NCI-H524 treated with DMSO at 0.1 percent for 48 hours (cell line): ENCODE data around the gene ABCD4.

Experiments used
- DNase-seq: peaks from one replicate; lab custom pipeline; 2025; lab: John Stamatoyannopoulos, UW

ABCD4 gene

DNA sequence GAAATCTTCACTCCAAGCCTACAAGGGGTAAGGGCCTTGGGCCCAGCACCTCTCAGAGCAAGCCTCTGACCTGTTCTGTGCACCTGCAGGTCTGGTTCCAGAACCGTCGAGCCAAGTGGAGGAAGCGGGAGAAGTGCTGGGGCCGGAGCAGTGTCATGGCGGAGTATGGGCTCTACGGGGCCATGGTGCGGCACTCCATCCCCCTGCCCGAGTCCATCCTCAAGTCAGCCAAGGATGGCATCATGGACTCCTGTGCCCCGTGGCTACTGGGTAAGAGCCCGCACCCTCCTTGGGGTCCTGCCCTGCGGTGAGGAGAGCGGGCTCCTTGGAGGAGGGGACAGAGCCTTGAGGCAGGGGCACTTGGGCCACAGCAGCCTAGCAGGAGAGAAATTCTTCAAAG, 43.2 kb downstream of the ABCD4 start:
- no peak for DNase-seq

DNA sequence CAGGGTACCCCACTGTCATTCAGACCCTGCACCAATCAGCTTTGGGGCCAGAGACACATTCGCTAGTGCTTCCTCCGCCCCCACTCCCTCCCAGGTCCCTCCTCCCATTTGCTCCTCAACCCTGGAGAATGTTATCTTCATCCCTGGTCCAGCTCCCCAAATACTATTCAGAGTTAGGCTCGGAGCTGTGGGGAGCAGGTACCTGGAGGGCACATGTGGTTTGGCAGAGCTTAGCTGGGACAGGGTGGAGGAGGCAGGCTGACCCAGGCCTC, 44.0 kb downstream of the ABCD4 start:
- DNase-seq: no peak

DNA sequence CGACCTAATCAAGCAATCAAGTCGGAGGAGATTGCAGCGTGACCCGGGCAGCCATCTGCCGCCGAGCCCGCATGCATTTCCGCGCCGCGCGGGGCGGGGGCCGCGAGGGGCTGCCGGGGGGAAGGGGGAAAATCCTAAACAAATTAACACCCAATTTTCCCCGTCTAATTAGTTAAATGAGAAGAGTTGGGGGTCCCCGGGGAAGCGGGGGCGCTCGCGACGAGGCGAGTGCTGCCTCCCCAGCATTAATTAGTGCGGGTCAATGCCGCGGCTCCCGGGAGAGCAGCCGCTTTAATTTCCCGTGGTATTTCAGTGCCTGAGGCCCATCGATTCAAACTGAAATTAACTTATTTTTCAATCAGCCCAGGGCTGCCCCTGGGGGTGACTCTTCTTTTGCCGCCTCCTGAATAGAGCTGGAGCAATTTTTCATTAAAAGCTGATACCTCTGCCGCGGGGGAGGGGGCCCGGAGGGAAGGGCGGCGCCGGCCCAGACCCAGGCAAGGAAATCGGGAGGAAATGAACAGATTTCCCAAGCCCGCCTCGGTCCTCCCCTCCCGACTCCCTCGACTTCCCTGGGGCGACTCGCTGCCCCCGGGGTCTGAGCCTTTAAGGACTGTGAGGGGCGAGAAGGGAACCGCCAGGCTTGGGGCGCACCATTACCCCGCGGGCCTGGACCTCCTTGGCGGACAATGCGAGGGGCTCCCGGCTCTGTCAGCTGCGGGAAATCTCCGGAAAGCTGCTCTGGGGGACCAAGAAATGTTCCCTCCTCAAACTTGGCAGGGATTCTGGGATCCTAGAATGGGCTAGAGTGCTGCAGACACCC, 44.6 kb downstream of the ABCD4 start:
- DNase-seq: no peak

DNA sequence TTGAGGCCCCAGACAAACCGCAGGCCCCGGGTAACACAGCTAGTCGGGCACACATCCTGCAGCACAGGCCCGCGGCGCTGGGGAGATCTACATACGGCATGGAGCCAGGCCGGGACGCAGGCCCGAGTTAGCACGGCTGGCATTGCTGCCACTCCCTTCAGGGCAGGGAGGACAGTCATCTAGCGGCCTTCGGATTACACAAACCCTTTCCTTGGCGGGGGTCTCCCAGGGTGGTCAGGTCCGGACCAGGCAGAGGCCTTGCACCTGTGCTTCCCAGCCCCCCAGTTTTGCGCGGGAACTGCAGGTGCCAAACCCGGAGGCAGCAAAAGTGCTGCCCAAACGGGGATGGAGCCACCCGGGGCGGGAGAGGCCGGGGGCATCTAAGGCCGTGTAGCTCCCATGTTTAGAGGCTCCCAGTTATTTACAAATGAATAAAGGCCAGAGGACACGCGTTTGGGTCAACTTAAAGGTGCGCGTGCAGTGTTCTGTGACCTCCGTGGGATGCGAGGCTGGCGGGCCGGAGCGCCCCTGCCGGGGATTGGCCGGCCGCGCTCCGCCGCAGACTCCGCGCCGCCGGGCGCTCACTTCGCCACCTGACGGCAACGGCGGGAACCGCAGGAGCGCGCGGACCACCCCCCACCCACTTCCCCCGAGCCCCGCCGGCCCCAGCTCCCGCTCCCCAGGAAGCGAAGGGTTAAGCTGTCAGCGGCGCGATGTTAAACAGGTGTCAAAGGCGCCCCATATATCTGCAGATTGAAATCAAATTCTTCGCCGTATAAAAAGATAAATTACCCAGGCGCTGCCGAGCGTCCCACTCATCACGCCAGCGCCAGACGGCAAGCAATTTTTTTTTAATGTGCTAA, 45.4 kb downstream of the ABCD4 start:
- DNase-seq: peak; percentile 84

DNA sequence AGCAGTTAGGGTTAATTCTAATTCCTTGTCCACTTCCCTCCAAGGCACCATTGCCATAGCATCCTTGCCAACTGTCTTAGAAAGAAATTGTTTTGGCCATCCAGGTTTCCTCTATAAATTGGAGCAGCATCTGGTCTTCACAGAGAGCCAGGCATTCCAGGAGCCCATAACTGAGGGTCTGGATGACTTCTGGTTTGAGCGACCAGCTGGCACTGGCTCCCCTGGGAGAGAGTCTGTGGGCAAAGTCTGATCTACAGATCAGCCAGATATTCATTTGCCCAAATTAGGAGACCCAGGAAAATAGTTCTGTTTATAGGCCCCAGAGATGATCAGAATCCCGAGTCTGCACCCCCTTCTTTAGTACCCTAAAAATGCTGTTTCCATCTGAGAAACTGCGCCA, 47.5 kb downstream of the ABCD4 start:
- peak; percentile 86 for DNase-seq

DNA sequence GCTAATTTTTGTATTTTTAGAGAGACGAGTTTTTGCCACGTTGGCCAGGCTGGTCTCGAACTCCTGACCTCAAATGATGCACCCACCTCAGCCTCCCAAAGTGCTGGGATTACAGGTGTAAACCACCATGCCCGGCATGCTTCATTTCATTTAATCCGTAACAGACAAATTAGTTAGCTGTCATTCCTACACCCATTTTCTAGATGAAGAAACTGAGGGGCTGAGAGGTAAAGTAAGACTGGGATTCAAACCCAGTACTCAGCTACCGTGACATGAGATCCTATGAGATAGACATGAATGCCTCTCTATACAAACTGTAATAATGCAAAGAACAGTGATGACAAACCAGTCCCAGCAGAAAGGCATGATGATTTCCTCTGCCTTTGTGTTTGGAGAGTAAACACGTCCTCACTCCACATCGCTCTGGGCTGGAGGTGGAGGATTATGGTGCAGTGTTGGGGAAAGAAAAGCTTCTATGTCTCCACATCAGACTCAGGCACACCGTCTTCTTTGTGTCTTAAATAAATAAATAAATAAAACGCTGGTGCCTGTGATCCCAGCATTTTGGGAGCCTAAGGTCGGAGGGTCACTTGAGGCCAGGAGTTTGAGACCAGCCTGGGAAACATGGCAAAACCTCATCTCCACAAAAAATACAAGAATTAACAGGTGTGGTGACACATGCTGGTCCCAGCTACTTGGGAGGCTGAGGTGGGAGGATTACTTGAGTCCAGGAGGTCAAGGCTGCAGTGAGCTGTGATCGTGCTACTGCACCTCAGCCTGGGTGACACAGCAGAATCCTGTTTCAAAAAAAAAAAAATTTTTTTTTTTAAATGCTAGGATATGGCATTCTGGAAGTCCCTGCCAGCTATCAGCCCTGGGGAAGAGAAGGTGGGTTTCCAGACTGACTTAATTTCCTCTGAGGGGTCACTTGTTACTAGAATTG, 53.0 kb downstream of the ABCD4 start:
- no peak for DNase-seq

DNA sequence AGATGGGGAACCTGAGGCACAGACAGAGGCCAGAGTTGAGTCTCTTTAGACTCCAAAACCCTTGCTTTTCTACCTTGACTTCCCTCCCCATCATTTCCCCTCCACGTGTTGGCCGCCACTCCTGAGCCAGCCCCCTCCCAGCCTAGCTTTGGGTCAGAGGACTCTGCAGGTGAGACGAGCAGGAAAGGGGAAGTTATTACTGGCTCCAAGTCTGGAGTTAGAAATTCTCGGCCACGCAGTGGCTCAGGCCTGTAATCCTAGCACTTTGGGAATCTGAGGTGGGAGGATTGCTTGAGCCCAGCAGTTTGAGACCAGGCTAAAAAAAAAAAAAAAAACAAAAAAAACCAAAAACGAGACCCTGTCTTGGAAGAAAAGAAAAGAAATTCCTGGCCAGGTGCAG, 54.7 kb downstream of the ABCD4 start:
- no peak for DNase-seq

DNA sequence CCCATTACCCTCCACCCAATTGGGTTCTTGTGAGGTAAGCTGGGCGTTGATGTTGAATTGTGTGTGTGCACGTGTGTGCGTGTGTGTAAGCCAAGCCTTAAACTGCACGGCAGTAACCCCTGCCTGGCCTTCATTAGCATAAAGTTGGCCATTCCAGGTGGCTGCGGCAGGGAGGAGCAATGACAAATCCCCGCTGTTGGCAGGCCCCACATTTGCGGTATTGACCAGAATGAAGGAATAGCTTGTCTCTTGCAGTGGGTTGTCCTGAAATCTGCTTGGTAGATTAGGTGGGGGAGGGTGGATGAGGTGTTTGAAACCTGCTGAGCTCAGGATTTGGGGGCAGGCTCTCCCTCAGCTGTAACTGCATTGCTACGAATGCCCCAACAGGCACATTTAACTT, 56.2 kb downstream of the ABCD4 start:
- DNase-seq: no peak

DNA sequence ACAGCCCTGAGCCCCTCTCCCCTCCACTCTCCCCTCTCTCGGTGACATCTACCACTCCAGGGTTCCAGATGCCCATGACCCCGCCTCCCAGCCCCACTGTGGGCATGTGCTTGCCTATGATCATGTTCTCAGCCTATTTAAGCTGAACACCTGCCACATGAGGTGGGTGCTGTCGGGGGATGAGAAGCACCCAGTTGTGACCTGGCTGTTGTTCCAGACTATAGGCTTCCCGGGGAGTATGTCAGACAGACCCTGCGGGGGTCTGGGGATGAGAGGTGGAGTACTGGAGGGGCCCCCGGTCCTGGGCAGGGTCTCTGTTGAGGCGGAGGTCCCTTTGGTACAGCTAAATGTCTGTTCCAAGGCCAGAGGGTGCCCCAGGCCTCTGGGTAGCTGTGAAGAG, 57.4 kb downstream of the ABCD4 start:
- DNase-seq: no peak

DNA sequence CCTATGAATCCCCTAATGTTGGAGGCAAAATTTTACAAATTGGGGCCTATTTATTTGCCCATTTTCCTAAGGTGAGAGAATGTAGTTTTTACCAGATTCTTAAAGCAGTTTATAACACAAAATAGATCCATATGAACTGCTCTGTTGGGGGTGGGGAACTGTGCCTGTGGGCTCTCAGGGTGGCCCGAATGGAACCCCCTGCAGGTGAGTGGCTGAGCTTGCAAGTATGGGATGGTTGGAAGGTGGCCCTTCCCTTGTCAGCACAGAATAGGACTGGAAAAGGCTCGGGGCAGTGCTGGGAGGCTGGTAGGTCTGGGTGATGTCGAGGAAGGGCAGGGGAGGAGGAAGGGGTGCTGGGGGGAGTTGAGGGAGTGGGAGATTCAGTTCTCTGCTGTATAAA, 58.6 kb downstream of the ABCD4 start:
- DNase-seq: no peak

DNA sequence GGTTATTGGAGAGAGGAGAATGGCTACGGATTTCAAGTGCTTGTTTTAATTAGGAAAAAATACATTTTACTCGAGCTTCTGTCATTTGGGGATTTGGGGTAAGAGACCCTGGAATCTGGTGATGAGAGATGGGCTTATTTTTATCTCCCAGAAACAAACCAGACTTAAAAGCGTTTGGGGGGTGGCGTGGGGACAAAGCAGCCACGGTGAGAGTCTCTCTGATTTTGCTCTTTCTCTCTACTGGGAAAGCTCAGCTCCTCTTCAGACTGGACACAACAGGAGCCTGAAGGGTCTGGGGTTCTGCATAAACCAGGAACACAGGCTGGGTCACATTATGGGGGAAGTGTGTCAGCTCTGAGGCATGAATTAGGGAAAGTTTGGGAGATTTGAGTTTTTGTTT, 59.7 kb downstream of the ABCD4 start:
- DNase-seq: no peak

DNA sequence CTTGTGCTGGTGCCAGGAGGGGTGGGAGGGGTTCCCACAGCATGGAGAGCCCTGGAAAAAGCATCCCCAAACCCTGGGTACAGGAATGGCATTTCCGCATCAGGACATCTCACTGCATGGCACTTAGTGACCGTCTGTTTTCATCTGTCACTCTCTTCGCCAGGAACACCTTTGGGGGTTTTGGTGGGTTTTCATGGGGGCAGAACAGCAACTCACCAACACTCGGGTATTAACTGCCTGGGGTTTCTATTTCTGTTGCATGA, 60.0 kb downstream of the ABCD4 start:
- DNase-seq: no peak

DNA sequence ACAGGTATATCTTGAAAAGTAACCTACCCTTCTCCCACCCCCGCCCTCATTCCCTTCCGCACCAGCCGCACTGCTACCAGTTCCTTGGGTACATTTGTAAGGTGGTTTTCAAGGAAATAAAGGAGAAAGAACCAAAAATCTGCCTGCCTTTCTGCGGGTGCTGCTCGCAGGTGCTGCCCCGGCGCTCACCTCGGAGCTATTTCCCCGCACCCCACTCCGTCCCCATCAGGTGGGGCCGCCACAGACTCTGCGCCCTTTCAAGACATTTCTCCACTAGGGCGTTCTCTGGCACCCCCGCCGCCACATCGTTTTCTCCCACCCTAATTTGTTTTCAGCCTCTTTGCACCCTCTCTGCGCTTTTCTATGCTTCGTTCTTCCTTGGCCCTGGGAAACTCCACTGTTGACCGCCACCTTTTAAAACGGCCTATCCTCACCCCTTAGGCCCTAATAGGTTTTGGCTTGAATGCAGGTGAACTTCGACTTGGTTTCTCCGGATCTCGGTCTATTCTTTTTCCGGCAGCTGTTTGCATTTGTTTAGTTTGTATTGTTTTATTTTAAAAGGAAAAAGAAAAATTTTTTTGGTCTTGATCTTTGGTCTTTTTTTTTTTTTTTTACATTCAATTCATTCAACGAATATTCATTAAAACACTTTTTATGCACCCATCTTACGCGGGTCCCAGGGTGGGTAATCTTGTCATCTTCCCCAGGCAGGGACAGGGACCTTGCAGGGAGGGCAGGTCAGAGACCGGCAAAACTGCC, 60.5 kb downstream of the ABCD4 start:
- DNase-seq: no peak

DNA sequence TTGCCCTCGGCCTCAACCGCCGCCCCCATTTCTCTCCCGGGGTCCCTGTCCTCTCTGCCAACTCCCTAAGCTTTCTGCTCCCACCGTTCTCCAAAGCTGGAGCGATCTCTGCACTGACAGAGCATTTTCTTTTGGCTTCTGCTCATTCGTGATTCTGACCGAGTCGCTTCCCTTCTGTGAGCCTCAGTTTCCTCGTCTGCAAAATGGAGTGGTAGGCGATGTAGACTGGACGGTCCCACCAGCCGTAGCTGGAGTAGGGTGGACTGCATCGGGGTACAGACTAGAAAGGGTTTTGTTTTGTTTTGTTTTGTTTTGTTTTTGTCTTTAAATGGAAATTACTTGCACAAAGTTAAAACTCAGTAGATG, 61.1 kb downstream of the ABCD4 start:
- no peak for DNase-seq

DNA sequence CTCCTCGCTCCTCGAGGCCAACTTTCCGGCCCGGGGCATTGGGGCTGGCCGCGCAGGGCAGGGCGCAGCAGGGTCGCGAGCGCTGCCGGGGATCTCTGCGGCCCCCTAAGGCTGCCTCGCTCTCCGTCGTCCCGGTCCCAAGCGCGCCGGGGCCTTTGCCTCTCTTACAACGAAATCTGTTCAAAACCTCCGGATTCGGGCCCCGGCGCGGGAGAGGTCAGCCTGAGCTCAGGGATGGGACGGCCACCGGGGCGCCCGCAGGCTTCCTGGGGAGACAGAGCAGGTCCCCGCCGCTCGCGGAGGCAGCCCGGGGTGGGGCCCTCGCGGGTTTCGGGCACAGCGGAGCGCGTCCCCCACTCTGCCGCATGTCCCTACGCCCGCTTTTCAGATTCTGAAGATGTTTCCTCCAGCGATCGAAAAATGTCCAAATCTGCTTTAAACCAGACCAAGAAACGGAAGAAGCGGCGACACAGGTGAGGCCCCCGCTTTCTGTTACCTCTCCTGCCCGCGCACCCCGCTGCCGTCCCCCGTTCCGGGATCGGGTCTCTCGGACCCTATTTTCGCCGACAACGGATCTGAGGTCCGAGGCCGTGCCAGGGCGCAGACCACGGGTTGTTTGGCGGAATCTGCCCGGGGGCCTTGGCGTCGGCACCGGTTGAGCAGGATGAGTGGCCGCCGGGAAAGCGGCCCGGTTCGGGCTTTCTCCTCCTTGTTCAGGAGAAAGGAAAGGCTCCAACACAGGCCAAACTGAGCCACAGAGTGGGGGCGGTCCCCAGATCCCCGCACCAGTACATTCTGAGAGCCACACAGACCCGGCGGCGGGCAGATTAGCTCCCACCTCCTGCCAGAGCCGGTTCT, 61.7 kb downstream of the ABCD4 start:
- DNase-seq: no peak

DNA sequence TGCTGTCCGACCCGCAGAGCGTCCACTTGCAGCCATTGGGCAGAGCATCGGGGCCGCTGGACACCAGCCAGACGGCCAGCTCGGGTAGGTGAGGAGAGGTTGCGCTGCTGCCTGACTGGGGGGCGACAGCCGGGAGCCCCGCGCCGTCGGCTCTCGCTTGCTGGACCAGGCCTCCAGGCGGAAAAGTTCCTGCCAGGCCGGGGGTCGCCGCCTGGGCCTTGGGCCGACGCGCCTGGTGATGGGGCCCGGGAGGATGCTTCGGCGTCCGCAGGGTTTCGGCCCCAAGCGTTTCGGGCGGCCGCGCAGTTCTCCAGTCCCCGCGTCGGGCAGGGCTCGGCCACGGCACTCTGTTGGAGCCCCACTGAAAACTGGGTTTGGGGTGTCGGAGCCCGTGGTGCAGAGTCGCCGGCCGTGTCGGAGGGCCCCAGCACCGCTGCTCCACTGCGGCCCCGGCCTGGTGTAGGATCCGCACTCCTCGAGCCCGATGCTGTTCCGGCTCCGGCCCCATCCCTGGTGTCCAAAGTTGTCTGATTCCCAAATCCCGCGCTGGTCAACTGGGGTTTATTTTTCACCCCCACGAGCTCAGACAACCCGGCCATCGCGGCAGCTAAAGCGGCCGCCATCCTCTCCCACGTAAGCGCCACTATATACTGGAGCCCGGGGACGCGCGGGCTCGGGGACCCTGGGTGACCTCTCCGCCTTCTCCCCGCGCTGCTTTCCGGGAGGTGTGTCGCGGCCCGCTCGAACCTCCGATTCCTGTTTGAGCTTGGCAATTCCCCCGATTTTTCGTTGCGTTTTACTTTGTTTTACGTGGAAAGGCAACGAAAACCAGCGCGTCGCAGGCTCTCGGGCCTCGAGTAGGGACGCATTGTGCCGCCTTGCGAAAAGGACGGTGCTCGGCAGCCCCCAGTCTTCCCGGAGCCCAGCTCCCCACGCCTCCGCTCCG, 62.6 kb downstream of the ABCD4 start:
- no peak for DNase-seq

DNA sequence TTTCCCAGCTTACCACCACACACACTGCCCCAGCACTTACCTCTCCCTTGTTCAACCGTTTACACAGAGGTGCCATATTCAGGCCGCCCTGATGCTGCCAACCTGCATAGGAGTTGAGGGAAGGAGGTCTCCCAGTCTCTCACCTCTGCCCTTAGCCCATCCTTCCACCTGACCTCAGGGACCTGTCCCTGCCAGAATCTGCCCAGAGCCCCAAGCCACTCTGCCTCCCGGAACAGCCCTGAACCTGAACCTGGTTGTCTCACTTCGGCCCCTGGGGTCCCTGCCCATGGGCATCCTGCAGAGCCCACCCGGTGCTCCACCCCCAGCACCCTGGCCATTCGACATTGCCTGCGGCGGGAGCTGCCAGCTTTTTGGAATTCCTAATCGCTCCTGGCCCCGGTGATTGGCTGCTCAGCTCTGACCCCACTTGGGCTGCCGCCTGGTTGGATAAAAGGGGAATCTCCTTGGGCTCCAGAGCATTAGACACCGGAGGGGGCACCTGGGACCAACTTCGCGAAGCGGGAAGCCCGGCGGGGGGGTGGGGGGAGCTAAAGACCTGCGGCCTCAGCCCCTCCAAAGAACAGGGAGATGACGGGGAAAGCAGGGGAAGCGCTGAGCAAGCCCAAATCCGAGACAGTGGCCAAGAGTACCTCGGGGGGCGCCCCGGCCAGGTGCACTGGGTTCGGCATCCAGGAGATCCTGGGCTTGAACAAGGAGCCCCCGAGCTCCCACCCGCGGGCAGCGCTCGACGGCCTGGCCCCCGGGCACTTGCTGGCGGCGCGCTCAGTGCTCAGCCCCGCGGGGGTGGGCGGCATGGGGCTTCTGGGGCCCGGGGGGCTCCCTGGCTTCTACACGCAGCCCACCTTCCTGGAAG, 63.5 kb downstream of the ABCD4 start, which contains the start of gene VSX2:
Gene VSX2, plus strand, starts transcription at position 476 of the 874 bp plus-strand sequence. Its CDS starts 113 bp downstream, at position 589.
- no peak for DNase-seq

DNA sequence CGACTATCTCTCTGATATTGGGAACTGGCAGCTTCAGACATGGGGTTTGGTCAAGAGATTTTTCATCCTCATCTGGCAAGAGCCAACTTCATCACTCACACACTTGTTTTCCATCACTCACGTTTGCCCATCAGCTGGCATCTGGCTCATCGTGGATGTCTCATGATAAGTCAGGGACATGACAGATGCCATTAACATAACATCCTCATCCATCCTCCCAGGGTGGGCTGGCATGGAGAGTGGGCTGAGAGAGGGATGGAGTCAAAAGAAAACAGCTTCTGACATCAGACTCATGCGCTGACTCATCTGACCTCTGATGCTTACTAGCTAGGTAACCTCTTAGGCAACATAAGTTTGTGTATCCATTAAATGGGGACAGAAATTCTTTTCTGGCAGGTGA, 65.3 kb downstream of the ABCD4 start:
- no peak for DNase-seq
